Measurements from ENCODE around the gene GDF9.
"Not testable (repeated sequence)": the region's sequence is repeated elsewhere in the genome, so short reads cannot be mapped to it uniquely, and the experiment has no call there.

The GDF9 gene

DNA sequence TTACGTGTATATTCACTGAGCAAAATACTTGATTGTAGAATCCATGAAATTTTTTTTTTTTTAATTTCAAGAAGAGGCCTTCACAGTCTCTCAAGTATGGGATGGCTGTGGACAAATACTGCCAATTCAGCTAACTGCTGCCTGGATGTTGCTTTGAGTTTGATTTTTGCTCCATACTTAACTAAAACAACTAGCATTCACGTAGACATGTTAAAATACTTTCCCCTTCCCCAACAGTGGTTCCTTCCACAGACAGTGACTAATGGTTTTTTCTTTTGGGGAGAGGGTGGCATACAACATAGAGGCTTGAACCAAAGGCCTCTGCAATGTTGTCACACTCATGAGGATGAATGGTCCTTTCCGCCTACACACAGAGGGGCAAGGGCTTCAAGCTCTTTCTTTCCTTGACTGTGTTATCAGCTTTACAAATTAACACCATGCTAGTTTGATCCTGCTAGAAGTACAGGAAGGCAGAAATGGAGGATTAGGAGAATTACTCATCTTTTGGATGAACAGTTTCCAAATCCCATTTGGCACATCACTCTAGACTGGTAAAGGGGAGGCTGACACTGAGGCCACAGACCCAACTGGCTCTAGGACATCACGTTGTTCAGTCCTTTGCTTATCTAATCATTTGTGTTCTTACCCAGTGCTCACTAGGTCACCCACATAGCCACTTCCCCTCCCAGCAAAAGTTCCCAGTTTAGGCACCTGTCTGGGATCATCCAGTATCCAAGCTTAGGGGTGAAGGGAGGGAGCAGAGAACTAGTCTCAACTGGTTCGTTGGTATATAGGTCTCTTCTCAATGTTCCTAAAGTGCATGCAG lies 5.4 kb upstream of the GDF9 start:
- Histone ChIP-seq H3K36me3 (ENCODE audit: control insufficient read depth, insufficient read depth, low read length) (peaks cover 53% of the 10 kb centered on the region), H3K4me1 (ENCODE audit: control insufficient read depth, insufficient read depth, low read length) (no peaks in the 10 kb centered on the region), H3K9me3 (ENCODE audit: control insufficient read depth, insufficient read depth, low read depth, low read length) (no peaks in the 10 kb centered on the region), H3K27me3 (ENCODE audit: control insufficient read depth, insufficient read depth, low read length) (no peaks in the 10 kb centered on the region), H3K9ac (ENCODE audit: low read length) (no peak overlapping the region), H3K4me3 (ENCODE audit: low read depth, low read length) (no peak overlapping the region), H3K27ac (ENCODE audit: low read depth, low read length) (no peak overlapping the region)

DNA sequence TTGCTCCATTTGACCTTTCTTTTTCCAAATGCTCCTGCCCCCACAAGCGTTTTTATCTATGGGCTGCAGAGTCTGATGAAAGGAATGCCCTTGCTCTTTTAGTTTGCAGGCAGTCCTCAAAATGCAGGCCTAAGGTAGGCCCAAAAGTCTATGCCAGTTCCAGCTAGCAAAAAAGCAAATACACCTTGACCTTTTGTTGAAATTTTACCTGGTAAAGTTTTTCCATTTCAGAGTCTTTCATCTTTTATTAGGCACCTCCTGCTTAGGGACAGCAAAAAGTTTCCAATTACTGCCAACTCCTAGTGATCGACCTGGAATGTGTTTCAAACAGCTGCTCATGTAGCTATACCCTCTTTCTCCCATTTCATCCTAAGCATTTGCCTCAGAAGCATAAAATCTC lies 4.5 kb upstream of the GDF9 start:
- peaks cover 46% of the 10 kb centered on the region for H3K36me3 ChIP-seq (ENCODE audit: control insufficient read depth, insufficient read depth, low read length)

DNA sequence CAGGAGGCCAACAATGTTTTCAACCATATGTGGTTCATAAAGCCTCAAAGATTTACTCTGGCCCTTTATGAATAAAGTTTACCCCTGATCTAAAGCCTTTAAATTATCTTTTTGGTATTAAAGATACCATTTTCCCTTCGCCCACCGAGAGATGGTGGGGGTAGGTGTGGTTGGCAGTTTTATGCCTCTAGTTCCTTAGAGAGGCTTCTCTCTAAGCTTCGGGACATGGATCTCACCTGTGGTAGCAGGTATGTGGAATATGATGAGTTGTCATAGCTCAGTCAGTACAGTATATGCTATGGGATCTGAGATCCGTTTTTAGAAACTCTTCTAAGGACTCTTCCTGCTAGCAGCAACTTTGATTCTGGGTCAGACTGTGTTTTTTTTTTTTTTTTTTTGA lies 2.5 kb upstream of the GDF9 start:
- no peaks in the 10 kb centered on the region for H3K9me3 ChIP-seq (ENCODE audit: control insufficient read depth, insufficient read depth, low read depth, low read length)
- no peak overlapping the region for H3K27ac ChIP-seq (ENCODE audit: low read depth, low read length)
- no peak overlapping the region for H3K4me3 ChIP-seq (ENCODE audit: low read depth, low read length)
- no peak overlapping the region for H3K9ac ChIP-seq (ENCODE audit: low read length)
- peaks cover 9% of the 10 kb centered on the region for H3K4me1 ChIP-seq (ENCODE audit: control insufficient read depth, insufficient read depth, low read length)
- peaks cover 33% of the 10 kb centered on the region for H3K36me3 ChIP-seq (ENCODE audit: control insufficient read depth, insufficient read depth, low read length)
- no peaks in the 10 kb centered on the region for H3K27me3 ChIP-seq (ENCODE audit: control insufficient read depth, insufficient read depth, low read length)

More for the DNA sequence above, 4.5 kb upstream of the GDF9 start:
- Histone ChIP-seq H3K4me3 (ENCODE audit: low read depth, low read length) (no peak overlapping the region), H3K9me3 (ENCODE audit: control insufficient read depth, insufficient read depth, low read depth, low read length) (no peaks in the 10 kb centered on the region), H3K4me1 (ENCODE audit: control insufficient read depth, insufficient read depth, low read length) (peaks cover 2% of the 10 kb centered on the region), H3K27me3 (ENCODE audit: control insufficient read depth, insufficient read depth, low read length) (no peaks in the 10 kb centered on the region), H3K9ac (ENCODE audit: low read length) (no peak overlapping the region), H3K27ac (ENCODE audit: low read depth, low read length) (no peak overlapping the region)

DNA sequence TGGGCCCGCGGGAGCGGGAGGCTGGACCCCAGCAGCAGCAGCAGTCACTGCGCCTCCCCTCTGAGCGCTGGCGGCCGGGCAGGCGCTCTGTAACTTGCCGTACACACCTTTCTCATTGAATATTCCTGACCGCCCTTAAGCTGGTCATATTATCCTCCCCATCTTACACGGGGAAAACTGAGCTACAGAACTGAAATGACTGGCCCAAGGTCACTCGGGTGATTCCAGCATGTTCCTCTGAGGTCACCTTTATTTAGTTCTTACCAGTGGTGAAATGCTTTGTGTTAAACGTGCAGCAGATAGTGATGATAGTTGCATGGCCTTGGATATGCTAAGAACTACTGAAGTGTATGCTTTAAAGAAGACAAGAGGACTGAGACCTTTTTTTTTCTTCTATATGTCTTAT lies 780 bp upstream of the GDF9 start:
- Histone ChIP-seq H3K9me3 (ENCODE audit: control insufficient read depth, insufficient read depth, low read depth, low read length) (no peaks in the 10 kb centered on the region), H3K9ac (ENCODE audit: low read length) (peak overlapping the region; percentile 94), H3K4me3 (ENCODE audit: low read depth, low read length) (peak overlapping the region; percentile 89), H3K36me3 (ENCODE audit: control insufficient read depth, insufficient read depth, low read length) (peaks cover 33% of the 10 kb centered on the region), H3K4me1 (ENCODE audit: control insufficient read depth, insufficient read depth, low read length) (peaks cover 9% of the 10 kb centered on the region), H3K27ac (ENCODE audit: low read depth, low read length) (peak overlapping the region; percentile 90), H3K27me3 (ENCODE audit: control insufficient read depth, insufficient read depth, low read length) (no peaks in the 10 kb centered on the region)

DNA sequence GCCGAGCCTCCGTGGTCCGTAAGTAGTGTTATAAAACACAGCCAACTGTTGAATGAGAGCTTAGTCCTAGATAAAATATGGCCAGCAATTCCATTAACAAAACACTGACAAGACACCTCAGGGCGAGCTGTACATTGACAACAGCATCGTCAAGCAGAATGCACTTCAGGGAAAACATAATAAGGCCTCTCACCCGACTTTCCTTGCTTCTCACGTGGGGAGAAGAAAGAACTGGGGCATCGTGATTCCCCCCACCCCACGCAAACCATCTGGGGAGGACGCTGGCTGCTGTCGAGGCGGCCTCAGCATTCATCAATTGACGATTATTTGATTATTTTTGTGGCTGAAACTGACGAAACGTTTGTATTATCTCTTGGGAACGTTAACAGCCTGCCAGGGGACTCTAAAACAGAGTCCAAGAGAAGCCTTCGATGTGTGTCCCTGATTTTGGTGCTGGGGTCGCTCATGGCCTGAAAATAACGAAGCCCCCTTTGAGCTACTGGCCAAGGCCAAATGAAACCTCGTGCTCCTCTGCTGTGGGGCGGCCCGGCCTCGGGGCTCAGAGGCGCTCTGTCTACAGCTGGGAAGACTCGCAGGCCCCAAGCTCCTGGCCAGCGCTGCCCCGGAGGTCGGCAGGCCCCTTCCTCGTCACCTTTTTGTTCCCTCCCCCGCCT lies 464 bp downstream of the GDF9 start:
- H3K36me3 ChIP-seq (ENCODE audit: control insufficient read depth, insufficient read depth, low read length): peaks cover 27% of the 10 kb centered on the region
- H3K27ac ChIP-seq (ENCODE audit: low read depth, low read length): peak overlapping the region; percentile 69
- H3K4me3 ChIP-seq (ENCODE audit: low read depth, low read length): peak overlapping the region; percentile 89
- H3K9me3 ChIP-seq (ENCODE audit: control insufficient read depth, insufficient read depth, low read depth, low read length): no peaks in the 10 kb centered on the region
- peaks cover 9% of the 10 kb centered on the region for H3K4me1 ChIP-seq (ENCODE audit: control insufficient read depth, insufficient read depth, low read length)
- peak overlapping the region; percentile 94 for H3K9ac ChIP-seq (ENCODE audit: low read length)
- no peaks in the 10 kb centered on the region for H3K27me3 ChIP-seq (ENCODE audit: control insufficient read depth, insufficient read depth, low read length)

DNA sequence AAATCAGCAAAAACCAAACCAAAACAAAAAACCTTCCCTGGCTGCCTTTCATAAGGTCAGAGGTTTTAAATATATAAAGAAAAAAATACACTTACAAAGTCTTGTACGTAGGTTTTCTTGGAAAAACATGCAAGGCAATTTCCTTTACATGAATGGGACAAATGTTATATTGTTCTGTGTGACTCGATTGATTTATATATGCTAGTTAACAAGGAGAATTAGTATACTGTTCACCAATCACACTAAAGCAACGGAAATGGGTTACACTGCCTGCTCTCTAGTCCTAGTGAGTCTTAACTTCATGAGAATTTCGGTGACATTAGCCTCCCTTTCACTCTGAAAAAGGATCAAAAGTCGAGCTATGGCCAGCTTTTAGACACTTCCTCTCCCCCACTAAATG lies 5.5 kb downstream of the GDF9 start:
- Histone ChIP-seq H3K4me3 (ENCODE audit: low read depth, low read length) (no peak overlapping the region), H3K4me1 (ENCODE audit: control insufficient read depth, insufficient read depth, low read length) (peaks cover 6% of the 10 kb centered on the region), H3K27ac (ENCODE audit: low read depth, low read length) (no peak overlapping the region), H3K27me3 (ENCODE audit: control insufficient read depth, insufficient read depth, low read length) (no peaks in the 10 kb centered on the region), H3K36me3 (ENCODE audit: control insufficient read depth, insufficient read depth, low read length) (no peaks in the 10 kb centered on the region), H3K9ac (ENCODE audit: low read length) (no peak overlapping the region), H3K9me3 (ENCODE audit: control insufficient read depth, insufficient read depth, low read depth, low read length) (no peaks in the 10 kb centered on the region)

DNA sequence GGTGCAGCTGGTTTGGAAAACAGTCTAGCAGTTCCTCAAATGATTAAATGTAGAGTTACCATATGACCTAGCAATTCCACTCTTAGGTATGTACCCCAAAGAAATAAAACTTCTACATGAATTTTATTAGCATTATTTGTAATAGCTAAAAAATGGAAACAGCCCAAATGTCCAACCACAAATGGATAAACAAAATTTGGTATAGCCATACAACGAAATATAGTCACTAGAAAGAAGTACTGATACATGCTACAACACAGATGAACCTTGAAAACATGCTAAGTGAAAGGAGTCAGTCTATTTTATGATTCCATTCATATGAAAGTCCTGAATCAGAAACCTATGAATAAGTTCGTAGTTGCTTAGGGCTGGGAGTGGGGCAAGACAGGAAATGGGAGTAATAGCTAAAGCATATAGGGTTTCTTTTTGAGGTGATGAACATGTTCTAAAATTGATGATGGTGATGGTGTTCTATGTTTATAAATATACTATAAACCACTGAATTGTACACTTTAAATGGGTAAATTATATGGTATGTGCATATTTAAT lies 6.3 kb downstream of the GDF9 start:
- no peaks in the 10 kb centered on the region for H3K9me3 ChIP-seq (ENCODE audit: control insufficient read depth, insufficient read depth, low read depth, low read length)
- H3K4me1 ChIP-seq (ENCODE audit: control insufficient read depth, insufficient read depth, low read length): no peaks in the 10 kb centered on the region; the same call in 1 of the 2 replicates
- H3K27ac ChIP-seq (ENCODE audit: low read depth, low read length): no peak overlapping the region
- no peaks in the 10 kb centered on the region for H3K36me3 ChIP-seq (ENCODE audit: control insufficient read depth, insufficient read depth, low read length)
- H3K27me3 ChIP-seq (ENCODE audit: control insufficient read depth, insufficient read depth, low read length): no peaks in the 10 kb centered on the region
- no peak overlapping the region for H3K9ac ChIP-seq (ENCODE audit: low read length)
- H3K4me3 ChIP-seq (ENCODE audit: low read depth, low read length): no peak overlapping the region

DNA sequence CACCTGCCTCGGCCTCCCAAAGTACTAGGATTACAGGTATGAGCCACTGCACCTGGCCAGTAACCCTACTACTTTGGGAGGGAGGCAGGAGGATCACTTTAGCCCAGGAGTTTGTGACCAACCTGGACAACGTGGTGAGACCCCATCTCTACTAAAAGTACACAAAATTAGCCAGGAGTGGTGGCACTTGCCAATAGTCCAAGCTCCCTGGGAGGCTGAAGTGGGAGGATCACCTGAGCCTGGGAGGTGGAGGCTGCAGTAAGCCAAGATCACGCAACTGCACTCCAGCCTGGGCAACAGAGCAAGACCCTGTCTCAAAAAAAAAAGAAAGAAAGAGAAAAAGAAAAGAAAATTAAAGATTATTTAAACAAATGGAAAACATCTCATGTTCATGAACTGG lies 10.3 kb downstream of the GDF9 start:
- Histone ChIP-seq H3K4me3 (ENCODE audit: low read depth, low read length) (no peak overlapping the region), H3K9me3 (ENCODE audit: control insufficient read depth, insufficient read depth, low read depth, low read length) (no peaks in the 10 kb centered on the region), H3K4me1 (ENCODE audit: control insufficient read depth, insufficient read depth, low read length) (peaks cover 6% of the 10 kb centered on the region), H3K36me3 (ENCODE audit: control insufficient read depth, insufficient read depth, low read length) (no peaks in the 10 kb centered on the region), H3K27me3 (ENCODE audit: control insufficient read depth, insufficient read depth, low read length) (no peaks in the 10 kb centered on the region), H3K27ac (ENCODE audit: low read depth, low read length) (no peak overlapping the region), H3K9ac (ENCODE audit: low read length) (no peak overlapping the region)

DNA sequence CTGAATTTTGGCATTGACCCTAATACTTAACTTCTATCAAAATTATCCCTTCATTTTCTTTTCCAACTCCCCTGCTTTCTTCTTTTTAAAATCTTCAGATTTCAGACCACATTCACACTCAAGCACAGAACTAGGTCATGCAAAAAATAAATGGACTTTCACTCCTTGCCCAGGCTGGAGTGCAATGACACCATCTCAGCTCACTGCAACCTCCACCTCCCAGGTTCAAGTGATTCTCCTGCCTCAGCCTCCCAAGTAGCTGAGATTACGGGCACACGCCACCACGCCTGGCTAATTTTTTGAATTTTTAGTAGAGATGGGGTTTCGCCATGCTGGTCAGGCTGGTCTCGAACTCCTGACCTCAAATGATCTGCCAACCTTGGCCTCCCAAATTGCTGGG lies 11.3 kb downstream of the GDF9 start:
- H3K27ac ChIP-seq (ENCODE audit: low read depth, low read length); H3K27me3 ChIP-seq (ENCODE audit: control insufficient read depth, insufficient read depth, low read length): not testable (repeated sequence)

DNA sequence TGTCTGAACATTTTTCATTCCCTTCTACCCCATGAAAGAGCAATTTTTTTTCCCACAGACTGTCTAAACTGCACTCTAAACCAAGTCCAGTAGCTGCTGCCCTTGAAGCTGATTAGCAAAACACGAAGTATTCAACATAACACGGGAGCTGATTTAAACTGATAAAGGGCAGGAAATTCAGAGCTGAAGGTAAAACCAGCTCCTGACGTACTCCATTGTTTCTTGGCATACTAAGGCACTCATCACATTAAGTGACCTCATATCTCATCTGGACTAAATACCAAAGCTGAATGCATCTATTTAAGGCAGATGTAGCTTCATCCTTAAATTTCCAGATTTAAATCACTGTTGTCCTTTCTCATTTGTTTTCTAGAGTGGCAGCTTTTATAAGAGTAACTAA lies 12.0 kb downstream of the GDF9 start:
- Histone ChIP-seq H3K9me3 (ENCODE audit: control insufficient read depth, insufficient read depth, low read depth, low read length) (no peaks in the 10 kb centered on the region), H3K4me3 (ENCODE audit: low read depth, low read length) (no peak overlapping the region), H3K4me1 (ENCODE audit: control insufficient read depth, insufficient read depth, low read length) (peaks cover 6% of the 10 kb centered on the region), H3K27me3 (ENCODE audit: control insufficient read depth, insufficient read depth, low read length) (no peaks in the 10 kb centered on the region), H3K9ac (ENCODE audit: low read length) (no peak overlapping the region), H3K36me3 (ENCODE audit: control insufficient read depth, insufficient read depth, low read length) (no peaks in the 10 kb centered on the region), H3K27ac (ENCODE audit: low read depth, low read length) (no peak overlapping the region)

More for the DNA sequence above, 11.3 kb downstream of the GDF9 start:
- H3K4me3 ChIP-seq (ENCODE audit: low read depth, low read length); H3K4me1 ChIP-seq (ENCODE audit: control insufficient read depth, insufficient read depth, low read length); H3K9me3 ChIP-seq (ENCODE audit: control insufficient read depth, insufficient read depth, low read depth, low read length); H3K36me3 ChIP-seq (ENCODE audit: control insufficient read depth, insufficient read depth, low read length); H3K9ac ChIP-seq (ENCODE audit: low read length): not testable (repeated sequence)

DNA sequence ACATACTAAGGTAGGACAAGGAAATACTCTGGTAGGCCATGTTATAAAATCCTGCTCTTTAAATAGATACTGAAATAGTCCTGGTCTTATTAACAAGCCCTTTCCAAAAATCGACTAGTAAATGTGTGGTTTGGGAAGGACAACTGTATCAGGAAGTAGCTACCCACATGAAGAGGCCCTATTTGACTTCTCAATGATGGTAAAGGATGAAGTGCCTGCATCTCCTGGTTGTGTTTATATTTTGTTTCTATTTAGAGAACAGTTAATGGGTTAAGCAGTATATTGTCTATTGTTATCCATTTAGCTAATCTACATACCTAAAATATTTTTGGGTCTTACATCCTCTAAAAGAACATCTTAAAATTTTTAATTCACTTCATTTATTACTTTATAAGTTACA lies 12.5 kb downstream of the GDF9 start:
- H3K27ac ChIP-seq (ENCODE audit: low read depth, low read length): no peak overlapping the region
- peaks cover 6% of the 10 kb centered on the region for H3K4me1 ChIP-seq (ENCODE audit: control insufficient read depth, insufficient read depth, low read length)
- H3K9me3 ChIP-seq (ENCODE audit: control insufficient read depth, insufficient read depth, low read depth, low read length): no peaks in the 10 kb centered on the region
- H3K4me3 ChIP-seq (ENCODE audit: low read depth, low read length): no peak overlapping the region
- no peak overlapping the region for H3K9ac ChIP-seq (ENCODE audit: low read length)
- no peaks in the 10 kb centered on the region for H3K36me3 ChIP-seq (ENCODE audit: control insufficient read depth, insufficient read depth, low read length)
- H3K27me3 ChIP-seq (ENCODE audit: control insufficient read depth, insufficient read depth, low read length): no peaks in the 10 kb centered on the region
